CD4-positive, alpha-beta T cell treated with Interleukin-2 at 100 ng/mL for 4 hours (primary cell): ENCODE data around the gene WNK2.

Source experiments
- DNase-seq: peaks from one replicate; pipeline ENCODE4 v3.0.0-alpha.2; 2020; ENCODE audit warnings: low spot score

Gene WNK2

GRCh38 chr9:93161786-93162562, 22.0 kb upstream of the WNK2 start:
- DNase-seq = no peak

DNA sequence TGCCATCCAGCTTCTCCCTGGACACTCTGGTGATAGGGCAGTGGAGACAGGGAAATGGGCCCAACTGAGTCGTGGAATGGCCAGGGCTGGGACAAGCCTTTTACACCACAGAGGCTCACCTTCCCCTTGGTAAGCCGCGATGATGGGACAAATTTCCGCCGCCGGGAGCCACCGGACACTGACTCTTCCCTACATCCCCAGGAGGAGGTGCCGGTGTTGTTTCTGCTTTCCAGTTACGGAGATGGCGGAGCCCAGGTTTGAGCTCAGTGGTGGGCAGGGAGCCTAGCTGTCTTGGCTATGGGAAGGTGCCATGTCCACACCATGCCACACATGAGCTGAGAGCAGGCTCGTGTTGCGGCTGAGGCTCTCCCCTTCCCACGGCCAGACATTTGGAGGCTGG, 19.9 kb upstream of the WNK2 start:
- DNase-seq = no peak

DNA sequence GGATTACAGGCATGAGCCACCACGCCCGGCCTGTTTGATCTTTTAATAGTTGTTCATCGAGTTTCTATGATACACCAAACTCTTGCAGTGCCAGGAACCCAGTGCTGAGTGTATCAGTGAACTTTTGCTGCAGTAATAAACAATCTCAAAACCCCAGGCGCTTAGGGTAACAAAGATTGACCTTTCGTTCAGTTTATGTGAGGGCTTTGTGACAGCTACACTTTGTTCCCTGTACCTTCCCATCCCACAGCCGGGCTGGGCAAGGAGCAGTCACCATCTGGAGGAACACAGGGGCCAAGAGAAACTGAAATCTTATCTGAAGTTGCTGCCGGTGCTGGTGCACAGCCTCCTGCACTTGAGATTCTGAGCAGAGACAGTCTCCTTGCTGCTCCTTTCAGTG, 17.2 kb upstream of the WNK2 start:
- DNase-seq = no peak

DNA sequence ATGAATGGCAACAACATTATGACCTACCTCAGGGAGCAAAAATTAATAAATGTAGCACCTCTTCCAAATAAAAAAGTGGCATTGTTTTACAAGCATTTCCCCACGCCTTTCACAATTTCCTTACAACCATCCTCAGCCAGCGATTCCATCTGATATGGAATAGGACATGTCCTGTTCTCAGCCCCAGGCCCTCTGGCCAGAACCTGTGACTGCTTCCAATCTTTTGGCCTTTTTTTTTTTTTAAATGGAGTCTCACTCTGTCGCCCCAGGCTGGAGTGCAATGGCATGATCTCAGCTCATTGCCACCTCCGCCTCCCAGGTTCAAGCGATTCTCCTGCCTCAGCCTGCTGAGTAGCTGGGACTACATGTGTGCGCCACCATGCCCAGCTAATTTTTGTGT, 16.8 kb upstream of the WNK2 start:
- DNase-seq = no peak

DNA sequence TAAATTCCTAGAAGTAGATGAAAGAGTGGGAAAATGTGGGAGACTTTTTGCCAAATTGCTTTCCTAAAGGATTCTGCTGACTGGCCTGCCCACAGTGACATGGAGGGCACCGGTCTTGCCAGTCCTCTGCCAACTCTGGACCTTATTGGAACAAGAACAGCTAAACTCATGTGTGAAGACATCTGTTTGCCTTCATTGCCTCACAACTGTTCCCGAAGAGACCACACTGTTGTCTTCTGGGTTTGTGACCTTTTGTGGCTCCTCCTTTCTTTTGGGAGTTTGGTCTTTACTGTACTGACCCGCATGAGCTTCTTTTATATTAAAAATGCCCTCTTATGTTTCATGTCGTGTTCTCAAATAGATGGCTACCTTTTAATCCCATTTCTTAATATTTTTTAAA, 16.1 kb upstream of the WNK2 start:
- no peak for DNase-seq

DNA sequence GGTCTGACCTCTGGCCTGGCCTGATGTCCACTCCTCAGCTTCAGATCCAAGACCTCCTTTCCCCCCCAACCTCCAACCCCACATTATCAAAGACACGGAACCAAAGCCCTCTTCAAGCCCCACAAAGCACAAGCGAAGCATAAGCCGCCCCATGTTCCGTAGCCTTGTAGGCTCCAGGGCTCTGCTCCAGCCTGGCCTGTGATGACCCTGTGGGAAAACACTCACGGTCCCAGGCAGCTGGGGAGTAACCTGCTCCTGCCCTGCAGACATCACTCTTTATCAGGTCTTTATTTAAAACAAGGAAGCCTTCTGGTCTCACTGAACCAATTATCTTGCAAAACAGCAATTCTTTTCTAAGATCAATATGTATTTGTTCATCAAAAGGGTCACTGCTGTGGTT, 15.4 kb upstream of the WNK2 start:
- no peak for DNase-seq

GRCh38 chr9:93169444-93169843, 14.5 kb upstream of the WNK2 start:
- DNase-seq = no peak

GRCh38 chr9:93170571-93170970, 13.4 kb upstream of the WNK2 start:
- no peak for DNase-seq

DNA sequence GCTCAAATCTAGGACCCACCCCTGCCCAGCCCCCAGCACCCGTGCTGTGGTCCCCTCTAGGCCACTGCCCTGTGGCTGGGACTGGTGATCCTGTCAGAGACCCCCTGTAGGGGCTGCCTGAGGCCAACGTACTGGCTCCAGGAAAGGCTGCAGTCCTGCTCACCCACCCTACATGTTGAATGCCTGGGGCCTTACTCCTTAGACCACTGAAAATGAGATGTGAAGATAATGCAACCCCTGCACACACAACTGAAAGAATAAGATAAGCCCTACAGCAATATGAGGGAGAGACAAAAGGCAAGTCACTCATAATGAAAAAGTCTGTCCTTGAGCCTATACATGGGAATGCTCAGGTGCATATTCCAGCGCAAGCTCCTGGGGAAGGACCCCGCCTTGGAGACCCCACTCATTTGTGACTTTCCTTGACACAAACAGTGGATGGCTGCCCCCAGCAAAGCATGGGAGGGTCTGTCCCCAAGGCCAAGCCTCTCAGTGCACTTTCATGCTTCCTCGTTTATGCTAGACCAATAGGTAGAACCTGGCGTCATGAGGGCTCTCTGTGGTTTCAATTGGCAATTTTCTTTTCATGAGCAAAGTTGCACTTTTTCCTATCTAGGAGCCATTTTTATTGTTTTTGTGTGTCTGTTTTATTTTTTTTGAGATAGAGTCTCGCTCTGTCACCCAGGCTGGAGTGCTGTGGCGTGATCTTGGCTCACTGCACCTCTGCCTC, 12.5 kb upstream of the WNK2 start:
- no peak for DNase-seq

GRCh38 chr9:93172666-93173364, 11.1 kb upstream of the WNK2 start:
- no peak for DNase-seq

- no peak for DNase-seq
Measured at GRCh38 chr9:93173365-93174051, 10.4 kb upstream of the WNK2 start.

- no peak for DNase-seq
Measured at GRCh38 chr9:93174976-93175375, 9.0 kb upstream of the WNK2 start.

DNA sequence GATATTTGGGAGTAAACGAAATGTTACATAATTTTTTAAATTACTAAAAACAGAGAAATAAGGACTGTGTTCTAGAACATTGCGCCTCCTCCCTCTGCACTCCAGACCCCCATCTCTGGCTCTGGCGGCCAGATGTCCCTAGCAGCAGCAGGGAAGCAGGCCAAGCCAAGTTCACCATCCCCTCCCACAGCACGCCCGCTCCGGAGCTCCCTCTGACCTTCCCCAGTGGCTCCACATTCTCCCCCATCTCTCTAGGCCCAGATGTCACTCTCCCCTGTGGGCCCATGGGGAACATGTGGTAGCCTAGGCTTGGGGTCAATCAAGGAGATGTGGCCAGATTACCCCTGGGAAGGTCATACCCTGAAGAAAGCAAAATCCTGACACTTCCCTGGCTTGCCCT, 6.3 kb upstream of the WNK2 start:
- DNase-seq = no peak

- DNase-seq = no peak
Measured at GRCh38 chr9:93178851-93179786, 4.8 kb upstream of the WNK2 start.

DNA sequence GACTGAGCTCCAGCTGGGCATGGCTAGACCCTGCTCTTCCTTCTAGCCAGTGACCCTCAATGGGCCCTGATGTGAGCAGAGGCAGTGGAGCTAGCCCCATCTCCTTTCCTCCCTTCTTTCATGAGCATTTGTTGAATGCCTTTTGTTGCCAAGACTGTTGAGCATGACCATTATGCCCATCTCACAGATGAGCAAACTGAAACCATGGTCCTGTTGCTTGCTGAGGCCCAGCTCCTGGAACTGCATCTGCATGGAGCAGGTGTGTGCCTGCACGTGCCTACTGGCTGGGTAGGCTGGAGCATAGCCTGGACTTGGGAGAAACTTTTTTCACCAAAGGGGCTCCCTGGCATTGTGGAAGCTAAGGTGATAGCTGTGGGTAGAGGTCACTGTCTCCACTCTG, 3.0 kb upstream of the WNK2 start:
- DNase-seq = no peak

DNA sequence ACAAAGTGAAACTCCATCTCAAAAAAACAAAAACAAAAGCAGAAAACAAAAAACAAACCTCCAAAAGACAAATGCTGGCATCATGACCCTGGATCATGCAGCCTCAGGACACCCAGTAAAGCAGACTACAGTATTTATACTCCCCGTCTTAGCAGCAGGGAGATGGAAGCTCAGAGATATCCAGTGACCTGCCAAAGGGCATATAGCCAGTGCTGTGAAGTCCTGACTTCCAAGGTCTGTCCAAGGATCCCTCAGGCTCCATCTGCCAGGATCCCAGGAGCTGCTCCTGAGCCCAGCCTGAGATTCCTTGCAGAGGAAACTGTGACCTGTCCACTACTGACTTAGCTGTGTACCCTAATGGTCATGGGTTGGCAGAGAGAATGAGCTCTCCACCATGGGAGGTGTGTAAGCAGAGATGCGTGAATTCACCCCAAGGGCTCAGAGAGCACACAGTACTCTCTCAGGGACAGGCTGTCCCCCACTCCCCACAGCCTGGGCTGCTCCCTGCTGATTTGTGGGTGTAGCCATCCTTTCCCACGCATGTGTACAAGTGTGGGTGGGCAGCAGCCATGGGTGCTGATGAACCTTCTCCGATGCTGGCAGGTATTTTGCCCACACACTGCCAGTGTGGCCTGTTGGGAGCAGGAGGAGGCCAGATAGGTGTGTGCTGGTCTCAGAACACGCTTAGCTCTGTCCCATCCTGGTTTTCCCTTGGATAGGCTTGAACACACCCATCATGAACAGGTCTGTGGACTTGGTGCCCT, 2.1 kb upstream of the WNK2 start:
- DNase-seq = no peak

GRCh38 chr9:93182572-93182971, 1.4 kb upstream of the WNK2 start:
- no peak for DNase-seq

- DNase-seq = no peak
Measured at GRCh38 chr9:93183131-93183662, 742 bp upstream of the WNK2 start.

DNA sequence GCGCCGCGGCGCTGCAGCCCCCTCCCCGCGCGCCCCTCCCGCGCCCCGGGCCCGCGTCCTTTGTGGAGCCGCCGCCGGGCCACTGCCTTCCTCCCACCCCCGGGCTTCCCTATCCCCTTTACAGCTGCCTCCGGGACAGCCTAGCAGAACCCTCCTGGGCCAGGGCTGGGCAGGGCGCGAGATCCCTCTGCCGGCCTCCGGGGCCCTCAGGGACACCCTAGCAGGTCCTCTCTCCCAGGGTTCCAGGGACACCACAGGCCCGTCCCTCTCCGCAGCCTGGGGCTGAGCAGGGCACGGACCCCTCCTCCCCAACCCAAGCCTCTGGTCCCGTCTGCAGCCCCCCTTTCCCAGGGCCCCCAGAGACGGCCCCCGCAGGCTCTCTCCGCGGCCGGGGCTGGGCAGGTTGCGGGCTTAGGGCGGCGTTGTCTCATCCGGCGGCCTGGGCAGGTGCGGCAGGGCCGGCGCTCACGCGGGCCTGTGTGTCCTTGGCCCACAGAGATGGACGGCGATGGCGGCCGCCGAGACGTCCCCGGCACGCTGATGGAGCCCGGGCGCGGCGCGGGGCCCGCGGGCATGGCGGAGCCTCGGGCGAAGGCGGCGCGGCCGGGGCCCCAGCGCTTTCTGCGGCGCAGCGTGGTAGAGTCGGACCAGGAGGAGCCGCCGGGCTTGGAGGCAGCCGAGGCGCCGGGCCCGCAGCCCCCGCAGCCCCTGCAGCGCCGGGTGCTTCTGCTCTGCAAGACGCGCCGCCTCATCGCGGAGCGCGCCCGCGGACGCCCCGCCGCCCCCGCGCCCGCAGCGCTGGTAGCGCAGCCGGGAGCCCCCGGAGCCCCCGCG, 710 bp downstream of the WNK2 start:
- DNase-seq = no peak
